Renal pelvis (tissue), 4 donors: ENCODE results near the gene SPATA31E1. TPM values are rescaled to one million over a fixed set of nuclear protein-coding genes. Genes with fewer than 3 reads are reported as not detected.

Source experiments
- DNase-seq: peaks from one replicate; pipeline ENCODE4 v3.0.0-alpha.2; 2013
- polyA plus RNA-seq, 3 donors: library from polyadenylated mRNA; unstranded; fragments of 120-200 nt; gene quantifications; one replicate each; pipeline ENCODE4 v1.2.1, GENCODE V29; 2013; ENCODE audit not compliant: insufficient read length in 3 of 3

The SPATA31E1 gene
- polyA plus RNA-seq, 3 donors: not detected

GRCh38 chr9:87862536-87863268 lies 20.0 kb upstream of the SPATA31E1 start:
- no peak for DNase-seq

GRCh38 chr9:87863882-87864465 lies 18.7 kb upstream of the SPATA31E1 start:
- DNase-seq: no peak

GRCh38 chr9:87864915-87865314 lies 17.8 kb upstream of the SPATA31E1 start:
- no peak for DNase-seq

GRCh38 chr9:87865626-87866025 lies 17.1 kb upstream of the SPATA31E1 start:
- DNase-seq: no peak

- DNase-seq: no peak
Observed at GRCh38 chr9:87867391-87867790, 15.3 kb upstream of the SPATA31E1 start.

GRCh38 chr9:87868175-87868574 lies 14.5 kb upstream of the SPATA31E1 start:
- DNase-seq: no peak

- DNase-seq: no peak
Observed at GRCh38 chr9:87868635-87869034, 14.0 kb upstream of the SPATA31E1 start.

- no peak for DNase-seq
Observed at GRCh38 chr9:87869082-87869481, 13.6 kb upstream of the SPATA31E1 start.

- no peak for DNase-seq
Observed at GRCh38 chr9:87871425-87872078, 11.1 kb upstream of the SPATA31E1 start.

- peak; percentile 35 for DNase-seq
Observed at GRCh38 chr9:87872079-87872624, 10.5 kb upstream of the SPATA31E1 start.

GRCh38 chr9:87873607-87874303 lies 8.9 kb upstream of the SPATA31E1 start:
- no peak for DNase-seq

- peak; percentile 53 for DNase-seq
Observed at GRCh38 chr9:87874304-87874623, 8.4 kb upstream of the SPATA31E1 start.

GRCh38 chr9:87875060-87875459 lies 7.6 kb upstream of the SPATA31E1 start:
- DNase-seq: no peak

- no peak for DNase-seq
Observed at GRCh38 chr9:87875831-87876545, 6.7 kb upstream of the SPATA31E1 start.

GRCh38 chr9:87876708-87877107 lies 6.0 kb upstream of the SPATA31E1 start:
- DNase-seq: no peak

GRCh38 chr9:87878989-87879511 lies 3.6 kb upstream of the SPATA31E1 start:
- no peak for DNase-seq

- DNase-seq: no peak
Observed at GRCh38 chr9:87880116-87880515, 2.6 kb upstream of the SPATA31E1 start.

GRCh38 chr9:87880683-87881082 lies 2.0 kb upstream of the SPATA31E1 start:
- DNase-seq: no peak

GRCh38 chr9:87883274-87883673 lies 597 bp downstream of the SPATA31E1 start:
- DNase-seq: no peak

GRCh38 chr9:87883990-87884389 lies 1.3 kb downstream of the SPATA31E1 start:
- DNase-seq: no peak
